ENCODE data around the gene PCDHGA9.

The PCDHGA9 gene

DNA sequence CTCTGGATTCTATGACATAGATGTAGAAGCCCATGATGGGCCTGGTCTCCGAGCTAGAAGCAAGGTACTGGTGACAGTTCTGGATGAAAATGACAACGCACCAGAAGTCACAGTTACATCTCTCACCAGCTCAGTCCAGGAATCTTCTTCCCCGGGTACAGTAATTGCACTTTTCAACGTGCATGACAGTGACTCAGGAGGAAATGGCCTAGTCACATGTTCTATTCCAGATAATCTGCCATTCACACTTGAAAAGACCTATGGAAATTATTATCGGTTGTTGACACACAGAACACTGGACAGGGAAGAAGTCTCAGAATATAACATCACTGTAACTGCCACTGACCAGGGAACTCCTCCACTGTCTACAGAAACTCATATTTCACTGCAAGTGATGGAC is 46.4 kb upstream of the PCDHGA9 start:
- Histone ChIP-seq H3K36me3 (ENCODE audit: low read length) (no peaks in the 10 kb centered on the region; the same call in 1 of the 2 replicates), H3K27ac (ENCODE audit: low read depth, low read length) (no peak overlapping the region), H3K27me3 (ENCODE audit: low read length) (no peaks in the 10 kb centered on the region), H3K9ac (ENCODE audit: low read length) (no peak overlapping the region), H3K9me3 (ENCODE audit: insufficient read depth, low read length) (peaks cover 7% of the 10 kb centered on the region; the same call in 1 of the 2 replicates), H3K4me3 (ENCODE audit: insufficient read depth, low read length, poor library complexity, severe bottlenecking) (no peak overlapping the region), H3K9me2 (replicated peaks; ENCODE audit: insufficient read depth, low read length) (no peaks in the 10 kb centered on the region), H2AFZ (ENCODE audit: low read depth, low read length, severe bottlenecking) (no peak overlapping the region), H4K20me1 (ENCODE audit: low read depth, low read length) (no peaks in the 10 kb centered on the region), H3F3A (ENCODE audit: insufficient read depth) (0 out of 2 replicates have a peak, but pooled peaks cover 5% of the 10 kb centered on the region), H3K4me2 (ENCODE audit: low read depth, low read length, poor library complexity, severe bottlenecking) (no peak overlapping the region), H3K79me2 (ENCODE audit: insufficient read depth, low read length) (no peaks in the 10 kb centered on the region)
- TF ChIP-seq CTCF (IDR thresholded peaks at IDR 0.05; ENCODE audit: insufficient read depth, low read length, poor library complexity, severe bottlenecking) = no peak
- no peak for TF ChIP-seq EZH2phosphoT487 (conservative IDR thresholded peaks at IDR 0.05; ENCODE audit: low read length)

DNA sequence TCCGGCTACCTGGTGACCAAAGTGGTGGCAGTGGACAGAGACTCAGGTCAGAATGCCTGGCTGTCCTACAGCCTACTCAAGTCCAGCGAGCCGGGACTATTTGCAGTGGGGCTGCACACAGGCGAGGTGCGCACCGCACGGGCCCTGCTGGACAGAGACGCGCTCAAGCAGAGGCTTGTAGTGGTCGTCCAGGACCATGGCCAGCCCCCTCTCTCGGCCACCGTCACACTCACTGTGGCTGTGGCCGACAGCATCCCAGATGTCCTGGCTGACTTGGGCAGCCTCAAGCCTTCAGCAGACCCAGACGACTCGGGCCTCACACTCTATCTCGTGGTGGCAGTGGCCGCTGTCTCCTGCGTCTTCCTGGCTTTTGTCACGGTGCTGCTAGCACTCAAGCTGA is 45.6 kb upstream of the PCDHGA9 start:
- Histone ChIP-seq H3K79me2 (ENCODE audit: insufficient read depth, low read length) (no peaks in the 10 kb centered on the region), H3K9me3 (ENCODE audit: insufficient read depth, low read length) (peaks cover 11% of the 10 kb centered on the region; the same call in 1 of the 2 replicates), H3K4me2 (ENCODE audit: low read depth, low read length, poor library complexity, severe bottlenecking) (no peak overlapping the region), H3K27ac (ENCODE audit: low read depth, low read length) (no peak overlapping the region), H3K4me3 (ENCODE audit: insufficient read depth, low read length, poor library complexity, severe bottlenecking) (no peak overlapping the region), H3K36me3 (ENCODE audit: low read length) (no peaks in the 10 kb centered on the region; the same call in 1 of the 2 replicates), H3K27me3 (ENCODE audit: low read length) (no peaks in the 10 kb centered on the region), H3K9ac (ENCODE audit: low read length) (no peak overlapping the region), H2AFZ (ENCODE audit: low read depth, low read length, severe bottlenecking) (no peak overlapping the region), H3K9me2 (replicated peaks; ENCODE audit: insufficient read depth, low read length) (no peaks in the 10 kb centered on the region), H4K20me1 (ENCODE audit: low read depth, low read length) (no peaks in the 10 kb centered on the region), H3F3A (ENCODE audit: insufficient read depth) (0 out of 2 replicates have a peak, but pooled peaks cover 5% of the 10 kb centered on the region)
- TF ChIP-seq CTCF (IDR thresholded peaks at IDR 0.05; ENCODE audit: insufficient read depth, low read length, poor library complexity, severe bottlenecking) (no peak), EZH2phosphoT487 (conservative IDR thresholded peaks at IDR 0.05; ENCODE audit: low read length) (no peak)

DNA sequence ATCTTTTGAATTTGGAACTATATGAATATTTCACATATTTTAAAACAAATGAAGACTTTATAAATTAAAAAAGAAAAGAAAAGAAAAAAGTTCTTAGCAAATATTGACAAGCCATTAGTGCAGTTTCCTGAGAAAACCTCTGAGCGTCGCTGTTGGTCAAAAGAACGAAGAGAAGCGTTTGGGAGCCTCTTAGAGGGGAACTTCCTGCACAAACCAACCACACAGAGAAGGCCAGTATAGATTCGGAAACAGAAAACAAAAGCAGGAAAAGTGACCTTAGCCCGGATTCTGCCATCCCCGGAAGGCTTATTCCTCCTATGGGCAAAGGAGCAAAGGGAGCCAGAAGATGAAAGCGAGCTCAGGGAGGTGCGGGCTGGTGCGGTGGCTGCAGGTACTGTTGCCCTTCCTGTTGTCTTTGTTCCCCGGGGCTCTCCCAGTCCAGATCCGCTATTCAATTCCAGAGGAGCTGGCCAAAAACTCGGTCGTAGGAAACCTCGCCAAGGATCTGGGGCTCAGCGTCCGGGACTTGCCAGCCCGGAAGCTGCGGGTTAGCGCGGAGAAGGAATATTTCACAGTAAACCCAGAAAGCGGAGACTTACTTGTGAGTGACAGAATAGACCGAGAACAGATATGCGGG is 42.7 kb upstream of the PCDHGA9 start, which contains the start of gene PCDHGB2:
PCDHGB2 (plus strand) TSS at position 205 of the 637 bp plus-strand sequence; CDS start at position 347, 142 bp downstream.
- H3K27ac ChIP-seq (ENCODE audit: low read depth, low read length) = 0 out of 2 replicates have a peak within 1 kb of the TSS, but pooled peaks have one; percentile 17
- peak within 1 kb of the TSS; percentile 58 for H3K9ac ChIP-seq (ENCODE audit: low read length)
- H2AFZ ChIP-seq (ENCODE audit: low read depth, low read length, severe bottlenecking) = peak within 1 kb of the TSS; percentile 89
- H3K9me3 ChIP-seq (ENCODE audit: insufficient read depth, low read length) = peaks cover 27% of the 10 kb centered on the region; the same call in 1 of the 2 replicates
- no peaks in the 10 kb centered on the region for H3K27me3 ChIP-seq (ENCODE audit: low read length)
- H3F3A ChIP-seq (ENCODE audit: insufficient read depth) = peaks cover 4% of the 10 kb centered on the region; the same call in 1 of the 2 replicates
- peak; percentile 76 for TF ChIP-seq CTCF (IDR thresholded peaks at IDR 0.05; ENCODE audit: insufficient read depth, low read length, poor library complexity, severe bottlenecking)
- TF ChIP-seq EZH2phosphoT487 (conservative IDR thresholded peaks at IDR 0.05; ENCODE audit: low read length) = no peak
- H3K4me3 ChIP-seq (ENCODE audit: insufficient read depth, low read length, poor library complexity, severe bottlenecking) = peak within 1 kb of the TSS; percentile 65
- H3K36me3 ChIP-seq (ENCODE audit: low read length) = peaks cover 10% of the 10 kb centered on the region; the same call in 1 of the 2 replicates
- H4K20me1 ChIP-seq (ENCODE audit: low read depth, low read length) = no peaks in the 10 kb centered on the region
- H3K9me2 ChIP-seq (replicated peaks; ENCODE audit: insufficient read depth, low read length) = no peaks in the 10 kb centered on the region
- peak within 1 kb of the TSS; percentile 58 for H3K4me2 ChIP-seq (ENCODE audit: low read depth, low read length, poor library complexity, severe bottlenecking)
- no peaks in the 10 kb centered on the region for H3K79me2 ChIP-seq (ENCODE audit: insufficient read depth, low read length)
